Lung (tissue), 12 donors: Measurements from ENCODE around the gene STK24. TPM values are rescaled to one million over a fixed set of nuclear protein-coding genes. Genes with fewer than 3 reads are reported as not detected.

Source experiments
- ATAC-seq: fragments of 200-7000 bp; cut with Tn5 transposase; one replicate; pipeline ENCODE4 v1.9.1; 2020; ENCODE audit warnings: moderate number of reproducible peaks; ENCODE audit not compliant: insufficient read depth, low FRiP score
- DNase-seq, 3 donors: peaks; one replicate each; pipeline ENCODE4 v3.0.0-alpha.2; 2013 to 2017
- H3K27ac ChIP-seq, 2 donors: one replicate each; pipeline ENCODE4 v1.5.1; 2013; ENCODE audit warnings: mild to moderate bottlenecking in 2 of 2, moderate library complexity in 2 of 2, control low read depth in 1 of 2, inconsistent platforms in 1 of 2, low read depth in 1 of 2, low read length in 1 of 2
- H3K27me3 ChIP-seq, 3 donors: one replicate each; pipeline ENCODE4 v1.5.1; 2013; ENCODE audit warnings: low read length in 2 of 3; ENCODE audit not compliant: control insufficient read depth in 3 of 3, insufficient read depth in 3 of 3
- H3K36me3 ChIP-seq, 4 donors: one replicate each; pipeline ENCODE4 v1.5.1; 2013; ENCODE audit warnings: low read length in 4 of 4, mild to moderate bottlenecking in 1 of 4, moderate library complexity in 1 of 4; ENCODE audit not compliant: control insufficient read depth in 4 of 4, insufficient read depth in 4 of 4
- H3K4me1 ChIP-seq, 5 donors: one replicate each; pipeline ENCODE4 v1.5.1; 2013; ENCODE audit warnings: low read length in 5 of 5, mild to moderate bottlenecking in 2 of 5, moderate library complexity in 1 of 5; ENCODE audit not compliant: control insufficient read depth in 5 of 5, insufficient read depth in 5 of 5
- H3K4me3 ChIP-seq: one replicate; pipeline ENCODE4 v1.5.1; 2013; ENCODE audit warnings: mild to moderate bottlenecking, control low read depth, moderate library complexity
- H3K9ac ChIP-seq, 2 donors: one replicate each; pipeline ENCODE4 v1.5.1; 2013; ENCODE audit warnings: low read length in 2 of 2, control low read depth in 1 of 2; ENCODE audit not compliant: insufficient read depth in 1 of 2
- H3K9me3 ChIP-seq, 4 donors: one replicate each; pipeline ENCODE4 v1.5.1; 2013; ENCODE audit warnings: low read length in 3 of 4, mild to moderate bottlenecking in 1 of 4, moderate library complexity in 1 of 4; ENCODE audit not compliant: control insufficient read depth in 4 of 4, insufficient read depth in 3 of 4
- WGBS, 2 donors: extraction: QIAGEN DNeasy Blood & Tissue Kit; methylation state at CpG; one replicate each; pipeline ENCODE4 v1.1.7; 2013; 5-methylcytosine and 5-hydroxymethylcytosine counted together
- polyA plus RNA-seq, 2 donors: library from polyadenylated mRNA; stranded (reverse); fragments of 200-250 nt; gene quantifications; one replicate each; pipeline ENCODE4 v1.2.1, GENCODE V29; 2013
- total RNA-seq, 2 donors: library from RNA; depleted of rRNA in 1 of 2; stranded (reverse); fragments of >200 nt in 1 of 2; gene quantifications; one replicate each; pipeline ENCODE4 v1.2.1, GENCODE V29; 2014 to 2021
- TF ChIP-seq, protein P1 (sequence below): IDR thresholded peaks from 2 replicates; pipeline ENCODE4 v1.5.1; 2012; ENCODE audit warnings: mild to moderate bottlenecking; ENCODE audit errors: control extremely low read depth, extremely low read depth
- donor health status: control.
- donor health status: control.
- donor health status: Bipolar disorder and iron deficiency.
- donor health status: healthy.
- donor health status: DM: yes; HTN: yes; CAD: no.

Gene STK24
- total and polyA plus RNA-seq, 4 donors: 38.0 to 102 (median 64.5) TPM

DNA sequence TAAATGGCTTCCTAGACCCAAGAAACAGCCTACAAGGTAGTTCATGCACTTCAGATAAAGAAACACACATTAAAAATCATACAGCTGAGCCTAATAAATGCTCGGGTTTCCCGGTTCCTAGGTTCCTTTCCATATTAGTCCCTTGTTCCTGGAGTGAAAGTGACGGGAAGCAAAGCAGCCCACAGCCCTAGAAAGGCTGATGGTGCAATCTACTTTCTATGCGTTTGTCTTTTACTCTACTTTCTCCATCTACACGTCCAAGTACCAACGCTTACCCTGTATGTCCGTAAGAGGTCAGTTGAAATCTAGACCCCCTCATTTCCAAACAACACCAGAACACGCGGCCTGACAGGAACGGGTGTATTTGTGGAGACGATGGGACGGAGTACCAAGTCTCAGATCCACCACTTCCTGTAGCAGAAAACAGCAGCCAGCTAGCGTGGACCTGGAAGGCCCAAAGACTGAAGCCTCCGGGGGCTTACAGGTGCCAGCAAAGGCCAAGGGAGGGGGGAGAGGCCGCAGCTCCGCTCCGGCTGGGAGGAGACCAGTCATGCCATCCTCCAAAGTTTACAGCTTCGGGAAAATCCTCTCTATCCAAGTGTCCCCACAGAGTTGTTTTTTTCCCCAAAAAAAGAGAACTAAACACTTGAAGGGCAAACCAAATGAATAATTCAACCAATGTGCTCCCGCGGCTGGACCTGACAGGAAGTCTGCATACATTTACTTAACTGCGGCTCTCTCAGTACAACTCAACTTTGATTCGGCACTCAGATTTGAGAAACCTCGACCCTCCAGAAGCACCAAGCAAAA, 34.1 kb downstream of the STK24 start:
- Histone ChIP-seq H3K27me3 (no peaks in the 10 kb centered on the region), H3K27ac (peak overlapping the region in 1 of 2 donors; percentile 9), H3K36me3 (peaks cover 0 to 7% (median 1%) of the 10 kb centered on the region in 4 donors), H3K4me1 (peaks cover 5 to 43% (median 17%) of the 10 kb centered on the region in 5 donors), H3K4me3 (no peak overlapping the region), H3K9me3 (no peaks in the 10 kb centered on the region), H3K9ac (no peak overlapping the region)
- no peak for ATAC-seq
- WGBS, 2 donors: 24 to 43% methylated on average over 23 of the region's 23 CpGs
- TF ChIP-seq, protein P1, sequence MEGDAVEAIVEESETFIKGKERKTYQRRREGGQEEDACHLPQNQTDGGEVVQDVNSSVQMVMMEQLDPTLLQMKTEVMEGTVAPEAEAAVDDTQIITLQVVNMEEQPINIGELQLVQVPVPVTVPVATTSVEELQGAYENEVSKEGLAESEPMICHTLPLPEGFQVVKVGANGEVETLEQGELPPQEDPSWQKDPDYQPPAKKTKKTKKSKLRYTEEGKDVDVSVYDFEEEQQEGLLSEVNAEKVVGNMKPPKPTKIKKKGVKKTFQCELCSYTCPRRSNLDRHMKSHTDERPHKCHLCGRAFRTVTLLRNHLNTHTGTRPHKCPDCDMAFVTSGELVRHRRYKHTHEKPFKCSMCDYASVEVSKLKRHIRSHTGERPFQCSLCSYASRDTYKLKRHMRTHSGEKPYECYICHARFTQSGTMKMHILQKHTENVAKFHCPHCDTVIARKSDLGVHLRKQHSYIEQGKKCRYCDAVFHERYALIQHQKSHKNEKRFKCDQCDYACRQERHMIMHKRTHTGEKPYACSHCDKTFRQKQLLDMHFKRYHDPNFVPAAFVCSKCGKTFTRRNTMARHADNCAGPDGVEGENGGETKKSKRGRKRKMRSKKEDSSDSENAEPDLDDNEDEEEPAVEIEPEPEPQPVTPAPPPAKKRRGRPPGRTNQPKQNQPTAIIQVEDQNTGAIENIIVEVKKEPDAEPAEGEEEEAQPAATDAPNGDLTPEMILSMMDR: no peak
- DNase-seq: no peak

DNA sequence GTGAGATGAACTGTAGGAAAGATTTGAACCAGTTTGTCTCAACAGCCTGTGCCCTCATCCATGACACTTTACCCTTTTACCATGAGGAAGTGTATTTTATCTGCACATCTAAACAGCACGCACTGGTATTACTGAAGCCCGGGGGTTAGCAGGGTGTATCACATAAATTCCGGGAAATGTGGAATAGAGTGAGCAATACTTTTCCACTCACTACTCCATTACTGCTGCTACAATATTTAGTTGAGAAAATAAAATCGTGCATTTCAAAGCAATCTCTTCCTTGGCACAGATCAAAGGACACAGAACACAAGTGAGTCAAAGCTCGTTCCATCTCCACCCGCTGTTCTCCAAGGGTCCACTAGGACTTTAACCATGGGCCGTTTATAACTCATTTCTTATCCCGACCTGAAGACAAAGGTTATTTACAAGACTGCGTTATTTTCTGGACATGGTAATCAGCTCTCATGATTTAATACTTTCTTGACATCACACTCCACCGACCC, 35.2 kb downstream of the STK24 start:
- H3K36me3 ChIP-seq: peaks cover 0 to 7% (median 0%) of the 10 kb centered on the region in 4 donors
- no peak for ATAC-seq
- no peaks in the 10 kb centered on the region for H3K9me3 ChIP-seq
- H3K4me3 ChIP-seq: no peak overlapping the region
- WGBS, 2 donors: 70 to 79% methylated on average over 10 of the region's 10 CpGs
- TF ChIP-seq, protein P1: no peak
- no peaks in the 10 kb centered on the region for H3K27me3 ChIP-seq
- DNase-seq: no peak
- no peak overlapping the region for H3K9ac ChIP-seq
- H3K4me1 ChIP-seq: peaks cover 5 to 38% (median 17%) of the 10 kb centered on the region in 5 donors
- no peak overlapping the region for H3K27ac ChIP-seq

GRCh38 chr13:98541191-98541590, 35.7 kb downstream of the STK24 start:
- ATAC-seq (no peak), DNase-seq (no peak)
- TF ChIP-seq, protein P1: no peak
- Histone ChIP-seq H3K4me1 (peaks cover 5 to 39% (median 17%) of the 10 kb centered on the region in 5 donors), H3K9me3 (no peaks in the 10 kb centered on the region), H3K27me3 (no peaks in the 10 kb centered on the region), H3K36me3 (peaks cover 0 to 4% (median 0%) of the 10 kb centered on the region in 4 donors), H3K27ac (no peak overlapping the region), H3K9ac (no peak overlapping the region), H3K4me3 (no peak overlapping the region)
- 52 to 71% methylated on average over 5 of the region's 5 CpGs for WGBS, 2 donors
